Cardiac muscle cell (in vitro differentiated cells and primary cell): ENCODE data around the gene SLF2. TPM values are rescaled to one million over a fixed set of nuclear protein-coding genes. Genes with fewer than 3 reads are reported as not detected.
A peak's percentile ranks its signal among the peaks of the same experiment; 100 is the strongest.

Source experiments
- DNase-seq, 2 donors: peaks; one replicate each; pipeline versions ENCODE4 v3.0.0 to v3.0.0-alpha.2; 2010 to 2017; ENCODE audit warnings: low read depth in 1 of 2, low spot score in 1 of 2
- H3K27ac ChIP-seq: fragments of 200-600 bp; sonication (generic); 2 replicates; pipeline ENCODE4 v1.5.1; 2016
- H3K27me3 ChIP-seq: fragments of 200-600 bp; sonication (generic); 2 replicates; pipeline ENCODE4 v1.6.0; 2016; ENCODE audit warnings: control low read depth
- H3K36me3 ChIP-seq: fragments of 200-600 bp; sonication (generic); 2 replicates; pipeline ENCODE4 v1.5.1; 2016; ENCODE audit warnings: control low read depth
- H3K4me1 ChIP-seq: fragments of 200-600 bp; sonication (generic); 2 replicates; pipeline ENCODE4 v1.8.1; 2017; ENCODE audit warnings: low read depth, mild to moderate bottlenecking, mixed run types
- H3K4me3 ChIP-seq: fragments of 200-600 bp; sonication (generic); 2 replicates; pipeline ENCODE4 v1.5.1; 2016; ENCODE audit warnings: mild to moderate bottlenecking
- H3K9me3 ChIP-seq: fragments of 200-600 bp; sonication (generic); 2 replicates; pipeline ENCODE4 v1.5.1; 2017; ENCODE audit warnings: low read depth, mild to moderate bottlenecking, control low read depth
- polyA plus RNA-seq: library from polyadenylated mRNA; unstranded; fragments of >200 nt; fragmentation: Nextera tagmentation; extraction: Ambion mirVana; gene quantifications from 2 replicates; pipeline ENCODE4 v1.2.1, GENCODE V29; 2016
- total RNA-seq: library from RNA; depleted of rRNA; stranded (reverse); fragments of >200 nt; gene quantifications from 2 replicates; pipeline ENCODE4 v1.2.3, GENCODE V29; 2016
- TF ChIP-seq, protein P1 (sequence below): IDR thresholded peaks from 2 replicates; pipeline ENCODE4 v1.5.1; 2012; ENCODE audit warnings: low read depth, mild to moderate bottlenecking, low read length

Gene SLF2
- total and polyA plus RNA-seq, 2 experiments from 2014 or later: 33.7 to 37.8 TPM

DNA sequence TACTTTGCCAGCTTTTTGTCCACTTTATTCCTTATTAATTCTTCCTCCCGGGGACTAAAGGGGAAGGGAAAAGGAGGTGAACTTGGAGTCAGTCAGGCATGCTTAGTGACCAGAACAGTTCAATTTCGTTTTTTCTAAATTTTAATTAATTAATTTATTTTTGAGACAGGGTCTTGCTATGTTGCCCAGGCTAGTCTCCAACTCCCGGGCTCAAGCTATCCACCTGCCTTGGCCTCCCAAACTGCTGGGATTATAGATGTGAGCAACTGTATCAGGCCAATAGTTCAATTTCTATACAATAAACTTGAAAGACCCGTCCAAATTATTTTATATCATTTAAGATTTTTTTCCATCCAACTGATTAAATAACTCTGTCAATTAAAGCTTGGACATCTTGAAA is 1.3 kb upstream of the SLF2 start:
- Histone ChIP-seq H3K36me3 (no peaks in the 10 kb centered on the region), H3K4me3 (no peak overlapping the region), H3K4me1 (peaks cover 20% of the 10 kb centered on the region), H3K9me3 (no peaks in the 10 kb centered on the region), H3K27ac (peak overlapping the region; percentile 76), H3K27me3 (no peaks in the 10 kb centered on the region)
- TF ChIP-seq, protein P1, sequence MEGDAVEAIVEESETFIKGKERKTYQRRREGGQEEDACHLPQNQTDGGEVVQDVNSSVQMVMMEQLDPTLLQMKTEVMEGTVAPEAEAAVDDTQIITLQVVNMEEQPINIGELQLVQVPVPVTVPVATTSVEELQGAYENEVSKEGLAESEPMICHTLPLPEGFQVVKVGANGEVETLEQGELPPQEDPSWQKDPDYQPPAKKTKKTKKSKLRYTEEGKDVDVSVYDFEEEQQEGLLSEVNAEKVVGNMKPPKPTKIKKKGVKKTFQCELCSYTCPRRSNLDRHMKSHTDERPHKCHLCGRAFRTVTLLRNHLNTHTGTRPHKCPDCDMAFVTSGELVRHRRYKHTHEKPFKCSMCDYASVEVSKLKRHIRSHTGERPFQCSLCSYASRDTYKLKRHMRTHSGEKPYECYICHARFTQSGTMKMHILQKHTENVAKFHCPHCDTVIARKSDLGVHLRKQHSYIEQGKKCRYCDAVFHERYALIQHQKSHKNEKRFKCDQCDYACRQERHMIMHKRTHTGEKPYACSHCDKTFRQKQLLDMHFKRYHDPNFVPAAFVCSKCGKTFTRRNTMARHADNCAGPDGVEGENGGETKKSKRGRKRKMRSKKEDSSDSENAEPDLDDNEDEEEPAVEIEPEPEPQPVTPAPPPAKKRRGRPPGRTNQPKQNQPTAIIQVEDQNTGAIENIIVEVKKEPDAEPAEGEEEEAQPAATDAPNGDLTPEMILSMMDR: no peak
- no peak for DNase-seq

DNA sequence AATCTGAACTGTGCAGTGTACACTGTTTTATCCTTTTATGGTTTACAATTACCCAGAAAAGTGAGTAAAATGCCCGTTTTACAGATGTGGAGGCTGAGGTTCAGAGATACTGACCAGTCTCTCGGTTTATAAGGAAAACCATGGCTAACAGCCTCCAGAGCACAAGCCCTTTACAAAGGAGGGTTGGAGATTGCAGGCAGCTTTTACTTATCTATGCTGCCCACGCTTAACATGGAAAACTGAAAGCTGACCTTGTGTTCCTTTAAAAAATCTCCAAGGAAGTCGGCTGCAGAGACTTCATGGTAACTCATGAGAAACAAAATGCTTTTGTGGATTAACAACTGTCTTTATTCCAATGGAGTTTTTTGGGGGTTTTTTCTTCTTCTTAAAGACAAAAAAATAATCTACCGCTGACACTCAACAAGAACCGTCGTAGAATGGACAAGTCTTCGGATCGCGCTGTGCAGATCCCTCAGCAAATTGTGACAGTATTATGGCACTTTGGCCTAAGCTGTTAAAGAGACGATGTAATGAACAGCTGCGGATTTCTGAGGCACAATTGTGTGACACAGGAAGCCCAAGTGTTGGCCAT is 654 bp upstream of the SLF2 start:
- H3K27ac ChIP-seq: peak overlapping the region; percentile 76
- H3K4me3 ChIP-seq: peak overlapping the region; percentile 87
- no peaks in the 10 kb centered on the region for H3K9me3 ChIP-seq
- DNase-seq: peak in 1 of 2 donors; percentile 72
- peaks cover 20% of the 10 kb centered on the region for H3K4me1 ChIP-seq
- H3K27me3 ChIP-seq: no peaks in the 10 kb centered on the region
- H3K36me3 ChIP-seq: peaks cover 3% of the 10 kb centered on the region
- TF ChIP-seq, protein P1: no peak

DNA sequence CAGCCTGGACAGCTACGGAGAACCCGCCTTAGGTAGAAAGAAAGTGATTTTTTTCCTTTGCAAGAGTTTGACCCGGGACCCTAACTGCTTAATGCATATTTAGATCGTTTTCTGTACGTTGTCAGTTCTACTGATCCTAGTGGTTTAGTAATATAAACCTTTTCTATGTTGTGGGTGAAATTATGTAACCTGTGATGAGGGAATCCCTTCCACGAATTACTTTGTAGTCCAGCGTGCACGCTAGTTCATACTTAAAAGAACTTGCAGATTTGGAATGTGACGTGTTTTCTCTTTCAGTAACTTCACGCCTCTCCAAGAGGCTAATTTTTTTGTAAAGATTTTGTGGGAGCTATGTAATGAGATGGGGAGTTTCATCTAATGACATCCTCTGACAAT is 705 bp downstream of the SLF2 start:
- peak overlapping the region; percentile 25 for H3K27ac ChIP-seq

DNA sequence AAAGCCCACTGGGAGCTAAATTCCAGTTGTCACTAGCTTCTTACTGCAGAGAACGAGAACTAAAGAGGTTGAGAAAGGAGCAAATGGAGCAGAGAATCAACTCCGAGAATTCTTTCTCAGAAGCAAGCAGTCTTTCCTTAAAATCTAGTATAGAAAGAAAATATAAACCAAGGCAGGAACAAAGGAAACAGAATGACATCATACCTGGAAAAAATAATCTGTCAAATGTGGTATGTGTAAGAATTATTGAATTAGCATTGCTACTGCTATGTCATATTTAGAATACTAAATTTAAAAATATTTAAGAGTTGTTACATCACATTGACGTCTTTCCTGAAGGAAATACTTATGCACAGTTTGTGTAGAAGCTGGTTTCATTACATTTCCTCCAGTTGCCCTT is 4.3 kb downstream of the SLF2 start:
- H3K27me3 ChIP-seq: no peaks in the 10 kb centered on the region
- peaks cover 33% of the 10 kb centered on the region for H3K36me3 ChIP-seq
- H3K9me3 ChIP-seq: no peaks in the 10 kb centered on the region
- H3K4me3 ChIP-seq: no peak overlapping the region
- H3K27ac ChIP-seq: no peak overlapping the region
- peaks cover 10% of the 10 kb centered on the region for H3K4me1 ChIP-seq
- DNase-seq: no peak
- TF ChIP-seq, protein P1: no peak

More for the DNA sequence above, 705 bp downstream of the SLF2 start:
- Histone ChIP-seq H3K27me3 (no peaks in the 10 kb centered on the region), H3K9me3 (no peaks in the 10 kb centered on the region), H3K4me1 (peaks cover 20% of the 10 kb centered on the region), H3K4me3 (peak overlapping the region; percentile 87), H3K36me3 (peaks cover 14% of the 10 kb centered on the region)
- DNase-seq: no peak
- TF ChIP-seq, protein P1: no peak

DNA sequence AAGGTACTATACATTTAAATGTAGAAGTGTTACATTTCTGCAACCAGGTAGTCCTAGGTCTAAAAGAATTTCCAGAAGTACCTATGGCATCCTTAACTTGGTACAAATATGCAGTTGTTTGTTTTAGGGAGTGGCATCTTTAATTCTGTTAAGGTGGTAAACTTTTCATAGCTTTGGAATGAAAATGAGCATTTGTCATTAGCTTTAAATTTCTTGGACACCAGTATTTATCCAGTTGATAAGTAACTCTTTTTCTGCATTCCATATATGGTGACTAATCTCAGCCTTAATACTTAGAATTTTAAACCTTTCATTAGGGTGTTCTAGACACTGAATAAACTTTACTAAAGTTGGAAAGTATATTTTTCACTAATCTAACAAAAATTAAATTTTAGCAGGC is 10.8 kb downstream of the SLF2 start:
- peaks cover 34% of the 10 kb centered on the region for H3K36me3 ChIP-seq
- no peak for DNase-seq
- H3K27ac ChIP-seq: no peak overlapping the region
- H3K4me3 ChIP-seq: no peak overlapping the region
- no peaks in the 10 kb centered on the region for H3K27me3 ChIP-seq
- TF ChIP-seq, protein P1: no peak
- peaks cover 5% of the 10 kb centered on the region for H3K4me1 ChIP-seq
- no peaks in the 10 kb centered on the region for H3K9me3 ChIP-seq
